ENCODE measurements around the gene ATP6V1B1.

- TF ChIP-seq RARB (CRISPR knock-in tag; IDR thresholded peaks at IDR 0.05) (no peak), CREB5 (CRISPR knock-in tag; IDR thresholded peaks at IDR 0.05; ENCODE audit: low read depth) (no peak), PPARA (CRISPR knock-in tag; IDR thresholded peaks at IDR 0.05; ENCODE audit: borderline replicate concordance) (no peak), POU6F1 (CRISPR knock-in tag; IDR thresholded peaks at IDR 0.05; ENCODE audit: borderline replicate concordance, low read depth) (no peak), ZC3H10 (CRISPR knock-in tag; IDR thresholded peaks at IDR 0.05) (no peak), ZNF70 (CRISPR knock-in tag; IDR thresholded peaks at IDR 0.05) (no peak), TOX (CRISPR knock-in tag; IDR thresholded peaks at IDR 0.05; ENCODE audit: borderline replicate concordance) (no peak), ARNTL (CRISPR knock-in tag; IDR thresholded peaks at IDR 0.05; ENCODE audit: borderline replicate concordance, low read depth) (no peak), TSHZ2 (CRISPR knock-in tag; IDR thresholded peaks at IDR 0.05) (no peak), ISL1 (CRISPR knock-in tag; IDR thresholded peaks at IDR 0.05) (no peak), TCF4 (CRISPR knock-in tag; IDR thresholded peaks at IDR 0.05; ENCODE audit: borderline replicate concordance) (no peak), GLIS3 (CRISPR knock-in tag; IDR thresholded peaks at IDR 0.05) (no peak), PATZ1 (CRISPR knock-in tag; IDR thresholded peaks at IDR 0.05; ENCODE audit: borderline replicate concordance) (no peak), ZNF8 (CRISPR knock-in tag; IDR thresholded peaks at IDR 0.05) (no peak)
Observed at GRCh38 chr2:70902579-70902978, 33.1 kb upstream of the ATP6V1B1 start.
